Left ventricle myocardium inferior (tissue), 1 donor: ENCODE measurements around the gene JDP2. TPM values are rescaled to one million over a fixed set of nuclear protein-coding genes. Genes with fewer than 3 reads are reported as not detected.

ENCODE experiments used
- DNase-seq: peaks from one replicate; pipeline ENCODE4 v3.0.0-alpha.2; 2020
- H3K27ac ChIP-seq: fragments of 200-600 bp; replicated peaks from 2 replicates; pipeline ENCODE4 v1.8.0; 2021
- H3K27me3 ChIP-seq: fragments of 200-600 bp; 2 replicates; pipeline ENCODE4 v1.8.0; 2021; ENCODE audit warnings: low read depth
- H3K36me3 ChIP-seq: fragments of 200-600 bp; 2 replicates; pipeline ENCODE4 v1.8.0; 2021
- H3K4me1 ChIP-seq: fragments of 200-600 bp; 2 replicates; pipeline ENCODE4 v1.8.0; 2021
- H3K4me3 ChIP-seq: fragments of 200-600 bp; 2 replicates; pipeline ENCODE4 v1.8.0; 2021; ENCODE audit warnings: mild to moderate bottlenecking, moderate library complexity
- H3K9me3 ChIP-seq: fragments of 200-600 bp; replicated peaks from 2 replicates; pipeline ENCODE4 v1.8.0; 2021
- intact Hi-C: fragments of 100-400 bp; cut with micrococcal nuclease; formaldehyde crosslinking; loops from one replicate; pipeline ENCODE4 v1.11.0; 2022
- total RNA-seq: library from RNA; stranded (reverse); fragmentation: NEBNext Ultra II Directional; extraction: Animal tissue kit (Norgen Biotek cat#: 25700); gene quantifications from one replicate; pipeline ENCODE4 v1.2.1, GENCODE V29; 2021
- TF ChIP-seq, protein P1 (sequence below): fragments of 200-600 bp; IDR thresholded peaks from 2 replicates; pipeline ENCODE4 v1.8.0; 2021; ENCODE audit warnings: antibody characterized with exemption, mild to moderate bottlenecking, borderline replicate concordance
- donor health status: DM: no; HTN: yes; CAD: no; lungs with severe emphysema.

JDP2 gene
- total RNA-seq, 1 donor from 2014 or later, result 21.9 TPM

DNA sequence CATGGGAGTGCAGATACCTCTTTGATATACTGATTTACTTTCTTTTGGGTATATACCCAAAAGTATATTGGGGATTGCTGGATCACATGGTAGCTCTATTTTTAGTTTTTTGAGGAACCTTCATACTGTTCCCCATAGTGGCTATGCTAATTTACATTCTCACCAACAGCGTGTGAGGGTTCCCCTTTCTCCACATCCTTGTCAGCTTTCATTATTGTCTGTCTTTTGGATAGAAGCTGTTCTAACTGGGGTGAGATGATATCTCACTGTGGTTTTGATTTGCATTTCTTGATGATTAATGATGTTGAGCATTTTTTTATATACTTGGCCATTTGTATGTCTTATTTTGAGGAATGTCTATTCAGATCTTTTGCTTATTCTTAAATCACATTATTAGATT, 44.1 kb upstream of the JDP2 start:
- Histone ChIP-seq H3K4me3 (no peak overlapping the region), H3K4me1 (peaks cover 3% of the 10 kb centered on the region), H3K27me3 (no peaks in the 10 kb centered on the region), H3K27ac (no peak overlapping the region), H3K9me3 (peaks cover 9% of the 10 kb centered on the region), H3K36me3 (no peaks in the 10 kb centered on the region)
- no peak for DNase-seq
- TF ChIP-seq, protein P1, sequence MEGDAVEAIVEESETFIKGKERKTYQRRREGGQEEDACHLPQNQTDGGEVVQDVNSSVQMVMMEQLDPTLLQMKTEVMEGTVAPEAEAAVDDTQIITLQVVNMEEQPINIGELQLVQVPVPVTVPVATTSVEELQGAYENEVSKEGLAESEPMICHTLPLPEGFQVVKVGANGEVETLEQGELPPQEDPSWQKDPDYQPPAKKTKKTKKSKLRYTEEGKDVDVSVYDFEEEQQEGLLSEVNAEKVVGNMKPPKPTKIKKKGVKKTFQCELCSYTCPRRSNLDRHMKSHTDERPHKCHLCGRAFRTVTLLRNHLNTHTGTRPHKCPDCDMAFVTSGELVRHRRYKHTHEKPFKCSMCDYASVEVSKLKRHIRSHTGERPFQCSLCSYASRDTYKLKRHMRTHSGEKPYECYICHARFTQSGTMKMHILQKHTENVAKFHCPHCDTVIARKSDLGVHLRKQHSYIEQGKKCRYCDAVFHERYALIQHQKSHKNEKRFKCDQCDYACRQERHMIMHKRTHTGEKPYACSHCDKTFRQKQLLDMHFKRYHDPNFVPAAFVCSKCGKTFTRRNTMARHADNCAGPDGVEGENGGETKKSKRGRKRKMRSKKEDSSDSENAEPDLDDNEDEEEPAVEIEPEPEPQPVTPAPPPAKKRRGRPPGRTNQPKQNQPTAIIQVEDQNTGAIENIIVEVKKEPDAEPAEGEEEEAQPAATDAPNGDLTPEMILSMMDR, result no peak
- intact Hi-C loops, result no loop called here

DNA sequence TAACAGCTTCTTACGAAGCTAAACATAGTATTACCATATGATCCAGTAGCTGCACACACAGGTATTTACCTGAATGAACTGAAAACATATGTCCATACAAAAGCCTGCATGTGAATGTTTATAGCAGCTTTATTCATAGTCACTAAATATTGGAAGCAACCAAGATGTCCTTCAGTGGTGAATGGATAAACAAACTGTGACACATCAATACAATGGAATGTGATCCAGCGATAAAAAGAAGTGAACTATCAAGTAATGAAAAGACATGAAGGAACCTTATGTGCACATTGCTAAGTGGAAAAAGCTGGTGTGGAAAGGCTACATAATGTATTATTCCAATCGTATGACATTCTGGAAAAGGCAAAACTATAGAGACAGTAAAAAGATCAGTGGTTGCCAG, 38.1 kb upstream of the JDP2 start:
- TF ChIP-seq, protein P1, result no peak
- Histone ChIP-seq H3K27me3 (no peaks in the 10 kb centered on the region), H3K4me1 (no peaks in the 10 kb centered on the region), H3K4me3 (no peak overlapping the region), H3K36me3 (no peaks in the 10 kb centered on the region), H3K9me3 (peaks cover 4% of the 10 kb centered on the region), H3K27ac (no peak overlapping the region)
- no peak for DNase-seq
- intact Hi-C loops, result no loop called here

DNA sequence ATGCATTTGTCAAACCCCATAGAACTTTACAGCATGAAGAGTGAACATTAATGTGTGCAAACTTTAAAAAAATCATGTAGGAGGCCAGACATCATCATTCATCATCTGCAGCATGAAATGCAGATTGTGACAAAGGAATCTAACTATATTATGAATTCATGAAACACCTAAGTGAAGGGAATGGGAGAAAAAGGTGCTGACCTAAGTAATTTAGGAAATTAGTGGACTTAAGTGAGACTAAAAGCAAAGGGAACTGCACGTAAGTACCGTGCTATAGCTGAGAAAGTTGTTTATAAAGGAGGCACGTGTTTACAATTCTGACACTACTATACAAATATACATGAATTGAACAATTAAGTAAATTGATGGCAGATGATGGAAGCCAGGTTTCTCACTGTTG, 37.6 kb upstream of the JDP2 start:
- DNase-seq, result no peak
- Histone ChIP-seq H3K4me1 (no peaks in the 10 kb centered on the region), H3K4me3 (no peak overlapping the region), H3K9me3 (no peaks in the 10 kb centered on the region), H3K36me3 (no peaks in the 10 kb centered on the region), H3K27ac (no peak overlapping the region), H3K27me3 (no peaks in the 10 kb centered on the region)
- intact Hi-C loops, result no loop called here
- TF ChIP-seq, protein P1, result no peak

DNA sequence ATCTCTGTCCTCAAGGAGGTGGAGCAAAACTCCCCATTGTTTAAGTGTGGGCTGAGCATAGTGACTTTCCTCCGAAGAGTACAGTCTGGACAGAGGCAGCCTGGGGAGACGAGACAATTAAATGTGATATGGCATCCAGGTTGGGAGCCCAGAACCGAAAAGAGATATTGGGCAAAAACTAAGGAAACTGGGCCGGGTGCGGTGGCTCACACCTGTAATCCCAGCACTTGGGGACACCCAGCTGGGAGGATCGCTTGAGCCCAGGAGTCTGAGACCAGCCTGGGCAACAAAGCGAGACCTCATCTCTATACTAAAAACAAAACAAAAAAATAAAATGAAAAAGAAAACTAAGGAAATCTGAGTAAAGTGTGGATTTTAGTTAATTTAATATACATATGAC, 35.9 kb upstream of the JDP2 start:
- intact Hi-C loops, result no loop called here
- Histone ChIP-seq H3K4me3 (no peak overlapping the region), H3K4me1 (no peaks in the 10 kb centered on the region), H3K36me3 (no peaks in the 10 kb centered on the region), H3K9me3 (no peaks in the 10 kb centered on the region), H3K27me3 (no peaks in the 10 kb centered on the region), H3K27ac (no peak overlapping the region)
- TF ChIP-seq, protein P1, result no peak
- no peak for DNase-seq

DNA sequence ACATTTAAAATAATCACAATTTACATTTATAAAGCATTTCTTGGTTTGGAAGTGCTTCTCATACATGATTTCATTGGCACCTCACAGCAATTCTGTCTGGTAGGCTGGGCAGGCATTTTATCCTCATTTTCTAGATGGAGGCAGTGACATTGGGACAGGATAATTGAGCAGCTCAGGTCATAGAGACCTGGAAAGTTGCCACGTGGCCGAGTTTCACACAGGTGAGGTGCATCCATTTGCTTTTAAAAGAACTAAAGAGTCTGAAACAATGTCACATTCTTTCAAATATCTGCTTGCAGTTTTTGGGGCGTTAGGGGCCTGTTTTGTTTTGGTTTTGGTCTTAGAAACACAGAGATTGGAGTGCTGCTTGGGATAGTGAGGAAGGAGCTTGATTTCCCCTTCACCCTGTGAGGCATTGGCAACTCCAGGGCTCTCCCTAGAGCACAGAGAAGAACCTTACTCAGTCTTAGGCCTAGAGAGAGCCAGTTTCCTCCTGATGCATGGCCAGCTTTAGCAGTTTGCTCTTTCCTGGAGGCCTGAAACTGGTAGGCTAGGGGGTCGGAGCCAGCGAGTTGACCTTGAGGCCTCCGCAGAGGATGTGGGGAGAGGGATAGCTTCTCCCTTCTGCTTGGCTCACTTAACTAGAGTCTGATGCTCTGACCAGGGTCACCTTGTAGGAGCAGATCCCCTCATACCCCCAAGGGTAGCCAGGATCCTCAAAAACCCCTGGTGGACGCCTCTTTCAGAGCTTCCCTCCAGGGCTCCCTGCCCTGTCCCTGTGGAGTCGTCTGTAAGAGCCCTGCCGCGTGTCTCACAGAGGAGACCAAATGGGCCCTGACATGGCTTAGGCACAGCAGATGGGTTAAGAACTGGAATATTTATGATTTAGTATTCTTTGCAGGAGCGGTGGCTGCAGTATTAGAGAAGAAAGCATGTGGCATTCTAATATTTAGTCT, 34.9 kb upstream of the JDP2 start:
- TF ChIP-seq, protein P1, result no peak
- H3K27me3 ChIP-seq, result no peaks in the 10 kb centered on the region
- H3K27ac ChIP-seq, result no peak overlapping the region
- no peaks in the 10 kb centered on the region for H3K4me1 ChIP-seq
- no peaks in the 10 kb centered on the region for H3K9me3 ChIP-seq
- no peak overlapping the region for H3K4me3 ChIP-seq
- intact Hi-C loops, result no loop called here
- H3K36me3 ChIP-seq, result no peaks in the 10 kb centered on the region
- no peak for DNase-seq
